ENCODE measurements around the gene XPNPEP1.

XPNPEP1 gene

GRCh38 chr10:109892117-109892516 is 31.2 kb downstream of the XPNPEP1 start:
- WGBS, 2 experiments (ENCODE audit: insufficient coverage in 2 of 2) = 95 to 98% methylated on average over 3 to 4 of the region's 4 CpGs
- peaks cover 55% of the 10 kb centered on the region for H3K4me1 ChIP-seq (ENCODE audit: control insufficient read depth, insufficient read depth, low read length, poor library complexity, severe bottlenecking)
- no peak overlapping the region for H3K27ac ChIP-seq (ENCODE audit: low read depth, low read length, severe bottlenecking)
- no peak overlapping the region for H3K4me3 ChIP-seq (ENCODE audit: extremely low read depth, insufficient read depth, low read length, poor library complexity, severe bottlenecking)
- peaks cover 47% of the 10 kb centered on the region for H3K36me3 ChIP-seq (ENCODE audit: control insufficient read depth, insufficient read depth, low read length)
- peaks cover 3% of the 10 kb centered on the region for H3K9me3 ChIP-seq (ENCODE audit: control insufficient read depth, low read length)

- no peak overlapping the region for H3K27ac ChIP-seq (ENCODE audit: low read depth, low read length, severe bottlenecking)
- H3K9me3 ChIP-seq (ENCODE audit: control insufficient read depth, low read length) = no peaks in the 10 kb centered on the region
- peaks cover 46% of the 10 kb centered on the region for H3K36me3 ChIP-seq (ENCODE audit: control insufficient read depth, insufficient read depth, low read length)
- H3K4me3 ChIP-seq (ENCODE audit: extremely low read depth, insufficient read depth, low read length, poor library complexity, severe bottlenecking) = no peak overlapping the region
- WGBS, 2 experiments (ENCODE audit: insufficient coverage in 2 of 2) = 97 to 100% methylated on average over 2 of the region's 2 CpGs
- H3K4me1 ChIP-seq (ENCODE audit: control insufficient read depth, insufficient read depth, low read length, poor library complexity, severe bottlenecking) = peaks cover 59% of the 10 kb centered on the region
These were observed 32.2 kb downstream of the XPNPEP1 start for GRCh38 chr10:109891105-109891504.

GRCh38 chr10:109889867-109890266 is 33.4 kb downstream of the XPNPEP1 start:
- Histone ChIP-seq H3K4me3 (ENCODE audit: extremely low read depth, insufficient read depth, low read length, poor library complexity, severe bottlenecking) (no peak overlapping the region), H3K9me3 (ENCODE audit: control insufficient read depth, low read length) (no peaks in the 10 kb centered on the region), H3K4me1 (ENCODE audit: control insufficient read depth, insufficient read depth, low read length, poor library complexity, severe bottlenecking) (peaks cover 50% of the 10 kb centered on the region), H3K27ac (ENCODE audit: low read depth, low read length, severe bottlenecking) (no peak overlapping the region), H3K36me3 (ENCODE audit: control insufficient read depth, insufficient read depth, low read length) (peaks cover 54% of the 10 kb centered on the region)
- WGBS, 2 experiments (ENCODE audit: insufficient coverage in 2 of 2) = 100% methylated on average over 1 of the region's 4 CpGs; no CpG with 5 or more reads in 1 of the 2 experiments

- no peaks in the 10 kb centered on the region for H3K9me3 ChIP-seq (ENCODE audit: control insufficient read depth, low read length)
- H3K4me3 ChIP-seq (ENCODE audit: extremely low read depth, insufficient read depth, low read length, poor library complexity, severe bottlenecking) = no peak overlapping the region
- H3K4me1 ChIP-seq (ENCODE audit: control insufficient read depth, insufficient read depth, low read length, poor library complexity, severe bottlenecking) = peaks cover 48% of the 10 kb centered on the region
- 86 to 95% methylated on average over 8 to 9 of the region's 9 CpGs for WGBS, 2 experiments (ENCODE audit: insufficient coverage in 2 of 2)
- no peak overlapping the region for H3K27ac ChIP-seq (ENCODE audit: low read depth, low read length, severe bottlenecking)
- H3K36me3 ChIP-seq (ENCODE audit: control insufficient read depth, insufficient read depth, low read length) = peaks cover 65% of the 10 kb centered on the region
These were observed 35.5 kb downstream of the XPNPEP1 start for GRCh38 chr10:109887776-109888175.

- H3K36me3 ChIP-seq (ENCODE audit: control insufficient read depth, insufficient read depth, low read length) = peaks cover 67% of the 10 kb centered on the region
- H3K4me3 ChIP-seq (ENCODE audit: extremely low read depth, insufficient read depth, low read length, poor library complexity, severe bottlenecking) = no peak overlapping the region
- peak overlapping the region; percentile 47 for H3K27ac ChIP-seq (ENCODE audit: low read depth, low read length, severe bottlenecking)
- H3K9me3 ChIP-seq (ENCODE audit: control insufficient read depth, low read length) = no peaks in the 10 kb centered on the region
- 80 to 89% methylated on average over 3 to 4 of the region's 5 CpGs for WGBS, 2 experiments (ENCODE audit: insufficient coverage in 2 of 2)
- peaks cover 43% of the 10 kb centered on the region for H3K4me1 ChIP-seq (ENCODE audit: control insufficient read depth, insufficient read depth, low read length, poor library complexity, severe bottlenecking)
These were observed 36.1 kb downstream of the XPNPEP1 start for GRCh38 chr10:109887243-109887642.

GRCh38 chr10:109886781-109887140 is 36.5 kb downstream of the XPNPEP1 start:
- WGBS, 2 experiments (ENCODE audit: insufficient coverage in 2 of 2) = 71 to 85% methylated on average over 1 to 2 of the region's 2 CpGs
- Histone ChIP-seq H3K27ac (ENCODE audit: low read depth, low read length, severe bottlenecking) (peak overlapping the region; percentile 47), H3K4me1 (ENCODE audit: control insufficient read depth, insufficient read depth, low read length, poor library complexity, severe bottlenecking) (peaks cover 38% of the 10 kb centered on the region), H3K4me3 (ENCODE audit: extremely low read depth, insufficient read depth, low read length, poor library complexity, severe bottlenecking) (no peak overlapping the region), H3K36me3 (ENCODE audit: control insufficient read depth, insufficient read depth, low read length) (peaks cover 67% of the 10 kb centered on the region), H3K9me3 (ENCODE audit: control insufficient read depth, low read length) (no peaks in the 10 kb centered on the region)

- Histone ChIP-seq H3K9me3 (ENCODE audit: control insufficient read depth, low read length) (no peaks in the 10 kb centered on the region), H3K4me3 (ENCODE audit: extremely low read depth, insufficient read depth, low read length, poor library complexity, severe bottlenecking) (no peak overlapping the region), H3K36me3 (ENCODE audit: control insufficient read depth, insufficient read depth, low read length) (peaks cover 67% of the 10 kb centered on the region), H3K4me1 (ENCODE audit: control insufficient read depth, insufficient read depth, low read length, poor library complexity, severe bottlenecking) (peaks cover 32% of the 10 kb centered on the region), H3K27ac (ENCODE audit: low read depth, low read length, severe bottlenecking) (no peak overlapping the region)
- WGBS, 2 experiments (ENCODE audit: insufficient coverage in 2 of 2) = 93 to 98% methylated on average over 9 of the region's 10 CpGs
These were observed 37.1 kb downstream of the XPNPEP1 start for GRCh38 chr10:109886037-109886780.

GRCh38 chr10:109883859-109884771 is 39.2 kb downstream of the XPNPEP1 start:
- no peak overlapping the region for H3K4me3 ChIP-seq (ENCODE audit: extremely low read depth, insufficient read depth, low read length, poor library complexity, severe bottlenecking)
- peak overlapping the region; percentile 86 for H3K27ac ChIP-seq (ENCODE audit: low read depth, low read length, severe bottlenecking)
- H3K4me1 ChIP-seq (ENCODE audit: control insufficient read depth, insufficient read depth, low read length, poor library complexity, severe bottlenecking) = peaks cover 28% of the 10 kb centered on the region
- peaks cover 69% of the 10 kb centered on the region for H3K36me3 ChIP-seq (ENCODE audit: control insufficient read depth, insufficient read depth, low read length)
- 24 to 34% methylated on average over 12 to 13 of the region's 17 CpGs for WGBS, 2 experiments (ENCODE audit: insufficient coverage in 2 of 2)
- H3K9me3 ChIP-seq (ENCODE audit: control insufficient read depth, low read length) = no peaks in the 10 kb centered on the region

GRCh38 chr10:109882251-109883057 is 40.9 kb downstream of the XPNPEP1 start:
- Histone ChIP-seq H3K27ac (ENCODE audit: low read depth, low read length, severe bottlenecking) (no peak overlapping the region), H3K4me1 (ENCODE audit: control insufficient read depth, insufficient read depth, low read length, poor library complexity, severe bottlenecking) (peaks cover 27% of the 10 kb centered on the region), H3K9me3 (ENCODE audit: control insufficient read depth, low read length) (no peaks in the 10 kb centered on the region), H3K36me3 (ENCODE audit: control insufficient read depth, insufficient read depth, low read length) (peaks cover 66% of the 10 kb centered on the region), H3K4me3 (ENCODE audit: extremely low read depth, insufficient read depth, low read length, poor library complexity, severe bottlenecking) (no peak overlapping the region)
- WGBS, 2 experiments (ENCODE audit: insufficient coverage in 2 of 2) = 94 to 97% methylated on average over 4 to 5 of the region's 8 CpGs

GRCh38 chr10:109881769-109882057 is 41.6 kb downstream of the XPNPEP1 start:
- H3K4me3 ChIP-seq (ENCODE audit: extremely low read depth, insufficient read depth, low read length, poor library complexity, severe bottlenecking) = no peak overlapping the region
- H3K4me1 ChIP-seq (ENCODE audit: control insufficient read depth, insufficient read depth, low read length, poor library complexity, severe bottlenecking) = peaks cover 20% of the 10 kb centered on the region
- no peak overlapping the region for H3K27ac ChIP-seq (ENCODE audit: low read depth, low read length, severe bottlenecking)
- H3K9me3 ChIP-seq (ENCODE audit: control insufficient read depth, low read length) = no peaks in the 10 kb centered on the region
- peaks cover 72% of the 10 kb centered on the region for H3K36me3 ChIP-seq (ENCODE audit: control insufficient read depth, insufficient read depth, low read length)
- no CpG with 5 or more reads among the region's 1 CpG for WGBS, 2 experiments (ENCODE audit: insufficient coverage in 2 of 2)
